ENCODE results near the gene FNDC5.

Gene FNDC5

DNA sequence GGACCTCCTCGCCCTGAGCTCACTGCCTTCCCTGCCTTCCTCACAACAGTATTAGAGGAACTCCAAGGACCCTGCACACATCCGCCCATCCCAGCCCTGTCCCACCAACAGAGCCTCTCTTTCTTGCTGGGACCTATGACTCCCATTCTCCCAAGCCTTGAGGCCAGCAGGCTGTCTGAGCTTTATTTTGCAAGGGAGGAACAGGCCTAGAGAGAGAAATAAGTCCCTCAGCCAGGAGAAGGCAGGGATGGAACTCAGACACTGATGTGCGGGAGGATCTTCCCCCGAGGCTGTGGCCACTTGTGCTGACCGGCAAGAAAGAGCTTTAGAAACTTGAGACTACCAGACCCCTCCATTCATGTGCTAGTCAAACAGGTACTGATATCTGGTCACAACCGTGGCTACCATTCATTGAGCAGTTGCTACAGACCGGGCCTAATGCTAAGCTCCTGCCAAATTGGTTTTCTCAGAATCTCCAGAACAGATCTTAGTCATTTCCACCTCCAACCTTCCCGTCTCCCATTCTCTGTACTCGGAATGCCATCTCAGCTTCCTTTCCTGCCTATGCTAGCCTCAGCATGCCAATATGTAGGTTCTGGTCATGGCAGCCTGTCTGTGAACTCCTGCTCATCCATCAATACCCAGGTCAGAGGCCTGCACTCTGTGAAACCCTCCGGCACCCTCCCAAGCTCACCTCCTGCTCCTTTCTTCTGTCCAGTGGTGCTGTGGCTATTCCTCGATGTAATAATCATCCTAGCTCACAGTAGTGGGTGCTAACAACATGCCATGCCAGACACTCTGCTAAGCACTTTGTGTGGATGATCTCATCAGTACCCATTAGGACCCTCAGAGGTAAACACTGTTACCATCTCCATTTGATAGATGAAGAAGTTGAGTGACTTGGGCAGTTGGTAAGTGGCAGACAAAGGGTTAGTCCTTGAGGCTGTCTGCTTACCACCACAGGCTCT lies 26.7 kb upstream of the FNDC5 start:
- no peak for DNase-seq

DNA sequence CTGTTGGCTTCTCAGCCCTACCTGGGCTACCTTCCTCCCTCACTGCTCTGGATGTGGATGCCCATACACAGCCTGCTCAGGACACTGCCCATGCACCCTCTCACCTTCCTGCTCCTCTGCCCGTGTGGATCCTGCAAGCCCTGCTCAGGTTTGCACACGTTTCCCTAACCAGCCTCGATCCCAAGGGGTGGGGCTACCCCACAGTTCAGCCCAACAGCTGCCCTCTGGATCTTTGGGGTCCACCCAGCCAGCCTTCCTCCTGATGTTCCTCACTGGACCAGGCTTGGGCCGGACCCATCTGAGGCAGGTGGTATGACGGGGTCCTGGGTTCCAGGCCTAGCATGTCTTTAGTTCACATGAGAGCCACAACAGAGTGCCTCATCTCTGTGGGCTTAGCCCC lies 25.7 kb upstream of the FNDC5 start:
- no peak for DNase-seq

DNA sequence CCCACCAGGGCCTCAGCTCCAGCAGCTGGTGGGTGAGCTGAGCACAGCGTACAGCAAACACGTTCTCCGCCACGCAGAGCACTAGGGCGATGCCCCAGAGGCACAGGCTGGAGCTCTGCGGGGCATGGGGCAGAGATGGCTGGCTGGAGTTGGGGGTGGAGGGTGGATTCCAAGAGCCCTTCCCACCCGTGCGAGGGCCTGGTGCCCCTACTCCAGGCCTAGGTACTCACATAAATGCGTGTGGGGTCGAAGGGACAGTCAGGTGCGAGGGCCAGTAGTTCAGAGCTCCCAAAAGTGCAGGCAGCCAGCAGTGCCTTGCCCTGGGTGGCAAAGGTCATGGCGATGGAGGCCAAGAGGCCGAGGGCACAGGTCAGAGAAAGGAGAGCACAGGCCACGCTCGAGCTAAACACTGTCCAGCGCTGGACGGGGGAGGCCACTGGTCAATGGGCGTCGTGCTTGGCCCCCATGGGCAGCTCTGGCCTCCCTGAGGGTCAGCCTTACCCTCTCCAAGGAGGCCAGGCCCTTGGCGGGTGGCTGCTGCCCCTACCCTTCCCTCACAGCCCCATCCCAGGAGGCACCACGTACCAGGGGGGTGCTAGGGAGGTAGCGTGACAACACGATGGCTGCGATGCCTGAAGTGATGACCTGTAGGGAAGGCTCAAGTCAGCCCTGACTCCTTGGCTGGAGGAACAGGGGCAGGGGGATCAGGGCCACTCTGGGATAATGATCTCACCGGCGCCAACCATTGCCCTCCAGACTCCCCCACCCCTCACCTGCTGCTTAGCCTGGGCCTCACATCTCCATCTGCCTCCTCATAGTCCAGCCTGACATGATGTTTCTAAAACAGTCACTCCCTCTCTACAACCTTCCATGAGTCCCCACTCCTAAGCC lies 24.9 kb upstream of the FNDC5 start:
- DNase-seq = no peak

DNA sequence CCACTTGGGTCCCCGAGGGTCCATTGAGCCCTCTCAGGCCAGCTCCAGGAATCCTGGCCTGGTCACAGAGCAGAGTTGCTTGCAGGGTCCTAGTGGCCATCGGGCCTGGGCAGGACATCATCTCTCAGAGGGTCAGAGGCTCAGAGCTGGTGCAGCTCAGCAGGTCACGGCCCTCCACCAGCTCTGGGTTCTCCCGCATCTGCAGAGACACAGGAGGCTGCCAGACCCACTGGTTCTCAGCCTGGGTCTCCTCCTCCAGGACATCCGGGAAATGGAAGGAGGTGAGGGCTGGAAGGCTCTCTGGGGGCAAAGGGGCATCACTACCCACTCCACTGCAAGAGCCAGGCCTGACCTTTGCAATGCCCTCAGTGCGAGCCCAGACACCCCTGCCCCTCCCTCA lies 24.0 kb upstream of the FNDC5 start:
- DNase-seq = no peak

DNA sequence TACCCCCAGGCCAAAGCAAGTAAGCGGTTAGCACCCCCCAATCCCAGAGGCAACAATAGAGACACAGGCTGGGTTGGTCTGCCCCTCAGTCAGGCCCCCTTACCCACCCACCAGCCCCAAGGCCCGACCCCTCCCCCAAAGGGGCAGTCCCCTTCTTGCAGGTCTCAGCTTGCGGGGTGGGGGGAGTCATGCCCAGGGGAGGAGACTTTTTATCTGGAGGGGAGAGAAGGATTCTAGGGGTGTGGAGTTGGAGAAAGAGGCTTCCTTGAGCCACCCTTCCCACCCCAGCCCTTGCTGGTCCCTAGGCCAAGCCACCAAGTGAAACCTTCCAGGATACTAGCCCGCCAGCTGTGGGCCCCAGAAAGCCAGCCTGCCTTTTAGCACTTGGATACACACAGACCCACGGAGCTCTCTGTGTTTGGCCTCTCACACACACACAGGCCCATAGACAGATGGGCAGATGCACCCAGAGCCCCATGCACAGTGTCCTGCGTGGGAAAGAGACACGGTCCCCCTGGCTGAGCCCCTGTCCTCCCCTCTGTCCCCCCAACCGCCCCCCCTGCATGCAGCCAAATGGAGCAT lies 23.4 kb upstream of the FNDC5 start:
- DNase-seq = no peak

DNA sequence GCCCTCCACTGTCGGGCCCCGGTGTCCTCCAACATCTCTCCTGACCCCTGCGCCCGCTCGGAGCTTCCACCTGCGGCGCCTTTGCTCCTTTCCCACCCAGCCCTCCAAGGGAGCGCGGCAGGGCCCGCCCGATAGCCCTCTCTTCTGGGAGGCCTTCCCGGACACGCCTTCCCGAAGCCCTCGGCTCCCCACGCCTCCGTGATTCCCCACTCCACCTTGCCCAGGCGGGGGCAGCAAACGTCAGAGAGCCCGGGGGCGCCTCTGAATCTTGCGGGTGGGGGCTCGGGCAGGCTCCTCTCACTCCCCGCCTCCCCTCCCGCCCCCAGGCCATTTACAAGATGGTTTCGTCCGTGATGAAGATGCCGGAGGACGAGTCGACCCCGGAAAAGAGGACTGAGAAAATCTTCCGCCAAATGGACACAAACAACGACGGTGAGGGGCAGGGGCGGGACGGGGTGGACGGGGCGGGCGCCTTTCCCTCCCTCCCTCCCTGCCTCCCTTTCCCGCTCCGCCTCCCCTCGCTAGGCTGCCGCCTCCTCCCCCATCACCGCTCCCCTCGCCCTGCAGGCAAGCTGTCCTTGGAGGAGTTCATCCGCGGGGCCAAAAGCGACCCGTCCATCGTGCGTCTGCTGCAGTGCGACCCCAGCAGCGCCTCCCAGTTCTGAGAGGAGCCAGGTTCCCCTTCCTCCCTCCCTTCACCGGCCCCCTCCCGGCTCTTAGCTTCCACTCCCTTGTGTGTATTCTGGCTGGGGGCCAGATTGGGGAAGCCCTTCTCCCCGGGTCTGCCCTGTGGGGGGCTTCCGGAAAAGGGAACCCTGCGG lies 22.7 kb upstream of the FNDC5 start:
- peak; percentile 78 for DNase-seq

DNA sequence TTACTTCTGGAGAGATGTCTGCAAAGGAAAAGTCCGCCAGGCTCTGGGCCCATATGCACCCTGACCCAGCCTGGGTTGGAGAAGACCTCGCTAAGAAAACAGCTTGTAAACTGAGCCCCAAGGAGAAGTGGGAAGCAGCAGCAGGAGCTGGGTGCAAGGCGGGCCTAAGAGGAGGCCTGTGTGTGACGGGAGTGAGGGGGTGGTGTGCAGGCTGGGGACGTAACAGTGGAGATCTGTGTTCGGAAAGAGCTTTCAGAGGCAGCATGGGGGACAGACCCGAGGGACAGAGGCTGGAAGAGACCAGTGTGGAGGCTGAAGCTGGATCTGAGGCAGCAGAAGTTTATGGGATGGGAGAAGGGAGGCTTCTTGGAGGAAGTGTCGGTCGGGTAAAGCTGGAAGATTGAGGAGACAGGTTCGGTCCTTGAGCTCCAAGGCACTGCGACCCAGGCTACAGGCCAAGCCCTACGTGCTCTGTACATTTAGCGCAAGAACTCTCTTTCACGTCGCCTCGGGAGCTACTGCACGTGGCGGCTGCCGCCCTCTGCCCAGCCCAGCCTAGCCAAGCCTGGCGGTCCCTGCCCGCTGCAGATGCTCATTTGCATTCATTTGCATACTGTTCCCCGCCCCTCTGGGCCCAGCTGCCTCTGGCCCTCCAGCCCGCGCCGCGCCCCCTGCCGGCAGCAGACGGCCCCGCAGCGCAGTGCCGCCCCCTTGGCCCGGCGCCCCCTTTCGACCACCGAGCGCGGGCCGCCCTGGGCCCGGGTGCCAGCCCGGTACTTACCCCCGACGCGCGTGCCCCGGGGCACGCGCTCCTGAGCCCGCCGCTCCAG lies 21.9 kb upstream of the FNDC5 start:
- no peak for DNase-seq

DNA sequence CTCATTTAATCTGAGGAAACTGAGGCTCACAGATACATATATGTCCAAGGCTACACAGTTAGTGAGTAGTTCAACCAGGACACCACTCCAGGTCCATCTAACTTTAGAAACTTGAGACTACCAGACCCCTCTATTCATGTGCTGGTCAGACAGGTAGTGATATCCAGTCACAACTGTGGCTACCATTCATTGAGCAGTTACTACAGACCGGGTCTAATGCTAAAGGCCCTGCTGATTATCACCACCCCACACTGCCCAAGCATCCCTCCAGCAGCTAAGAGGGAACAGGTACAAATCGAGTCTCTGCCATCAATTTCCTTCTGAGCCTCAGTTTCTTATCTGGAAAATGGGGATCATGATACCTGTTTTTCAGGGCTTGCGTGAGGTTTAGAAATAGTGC lies 20.9 kb upstream of the FNDC5 start:
- no peak for DNase-seq

DNA sequence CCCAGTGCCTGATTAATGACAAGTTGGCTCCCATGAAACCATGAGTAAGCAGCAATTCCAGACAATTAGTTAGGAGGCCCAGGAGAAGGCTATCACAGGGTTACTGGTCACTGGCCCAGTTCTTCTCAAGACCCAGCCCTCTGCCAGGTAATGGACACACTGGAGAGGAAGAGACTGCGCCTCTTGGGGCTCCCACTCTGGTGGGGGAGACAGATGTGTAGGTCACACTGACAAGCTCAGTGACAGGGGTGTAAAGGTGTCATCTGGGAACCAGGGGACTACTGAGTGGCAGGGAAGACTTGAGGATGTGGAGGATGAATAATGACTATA lies 20.5 kb upstream of the FNDC5 start:
- DNase-seq = no peak

DNA sequence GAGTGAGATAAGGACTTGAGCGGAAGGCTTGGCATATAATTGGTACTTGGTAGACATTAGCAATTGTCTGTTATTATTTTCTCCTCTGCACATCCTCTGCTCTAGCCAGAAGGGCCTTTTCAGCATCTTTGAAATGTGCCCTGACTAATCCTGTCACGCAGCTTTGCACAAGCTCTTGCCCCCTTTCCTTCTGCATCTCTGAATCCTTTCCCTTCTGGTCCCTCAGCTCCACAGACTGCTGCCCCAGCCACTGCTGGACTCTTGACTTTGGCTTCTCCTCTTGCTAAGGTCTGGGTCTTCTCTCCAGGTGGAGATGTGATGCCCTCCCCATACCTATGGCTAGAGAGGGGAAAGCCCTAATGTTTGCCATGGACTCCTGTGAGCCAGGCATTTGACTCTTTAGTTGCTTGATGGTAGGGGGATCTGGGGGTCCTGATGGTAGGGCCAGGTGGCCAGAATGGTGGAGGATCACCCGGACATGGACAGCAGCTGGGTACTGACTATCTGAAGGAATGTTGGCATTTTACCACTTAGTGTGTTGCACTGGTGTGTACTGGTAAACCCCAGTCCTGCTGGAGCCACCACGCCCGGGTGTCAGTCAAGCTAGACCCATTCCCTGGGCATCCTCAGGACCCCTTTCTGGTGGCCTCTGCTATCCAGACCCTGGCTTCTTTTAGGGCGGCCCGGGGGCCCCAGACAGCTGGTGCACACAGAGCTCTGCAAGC lies 20.0 kb upstream of the FNDC5 start:
- no peak for DNase-seq

DNA sequence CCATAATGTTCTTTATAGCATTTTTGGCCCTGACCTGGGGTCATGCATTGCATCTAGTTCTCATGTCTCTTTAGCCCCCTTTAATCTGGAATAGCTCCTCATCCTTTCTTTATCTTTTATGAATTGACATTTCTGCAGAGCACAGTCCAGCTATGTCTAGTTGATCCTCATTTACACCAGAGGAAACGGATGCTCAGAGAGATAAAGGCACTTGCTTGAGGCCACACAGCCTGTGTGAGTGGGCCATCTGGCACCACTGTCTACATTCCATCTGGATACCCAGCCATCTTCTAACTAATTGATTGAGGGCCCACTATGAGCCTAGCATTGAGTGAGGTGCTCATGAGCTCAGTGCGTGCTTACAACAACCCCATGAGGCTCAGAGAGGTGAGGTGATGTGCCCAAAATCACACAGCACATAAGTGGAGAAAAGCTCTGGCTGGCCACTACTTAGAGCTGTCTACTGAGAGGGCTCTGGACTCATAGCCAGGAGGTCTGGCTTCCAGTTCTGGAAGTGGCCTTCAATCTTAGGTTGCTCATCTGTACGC lies 19.1 kb upstream of the FNDC5 start:
- DNase-seq = no peak

DNA sequence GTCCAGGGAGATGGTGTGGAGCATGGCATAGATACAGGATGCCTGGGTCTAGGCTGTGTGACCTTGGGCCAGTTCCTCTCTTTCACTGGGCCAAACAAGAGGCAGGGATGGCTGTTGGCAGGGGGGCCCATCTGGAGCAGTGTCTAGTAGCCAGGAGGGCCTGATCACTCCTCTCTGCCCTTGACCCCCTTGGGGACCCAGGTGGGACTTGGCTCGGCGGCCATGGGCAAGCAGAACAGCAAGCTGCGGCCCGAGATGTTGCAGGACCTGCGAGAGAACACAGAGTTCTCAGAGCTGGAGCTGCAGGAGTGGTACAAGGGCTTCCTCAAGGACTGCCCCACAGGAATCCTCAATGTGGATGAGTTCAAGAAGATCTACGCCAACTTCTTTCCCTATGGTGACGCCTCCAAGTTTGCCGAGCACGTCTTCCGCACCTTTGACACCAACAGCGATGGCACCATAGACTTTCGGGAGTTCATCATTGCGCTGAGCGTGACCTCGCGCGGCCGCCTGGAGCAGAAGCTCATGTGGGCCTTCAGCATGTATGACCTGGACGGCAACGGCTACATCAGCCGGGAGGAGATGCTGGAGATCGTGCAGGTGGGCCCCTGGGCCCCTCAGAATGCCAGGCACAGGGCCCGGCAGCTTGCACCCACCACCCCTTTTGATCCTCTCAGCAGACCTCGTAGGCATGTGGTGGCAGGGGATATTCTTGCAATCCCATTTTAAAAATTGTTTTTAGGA lies 18.1 kb upstream of the FNDC5 start:
- no peak for DNase-seq

DNA sequence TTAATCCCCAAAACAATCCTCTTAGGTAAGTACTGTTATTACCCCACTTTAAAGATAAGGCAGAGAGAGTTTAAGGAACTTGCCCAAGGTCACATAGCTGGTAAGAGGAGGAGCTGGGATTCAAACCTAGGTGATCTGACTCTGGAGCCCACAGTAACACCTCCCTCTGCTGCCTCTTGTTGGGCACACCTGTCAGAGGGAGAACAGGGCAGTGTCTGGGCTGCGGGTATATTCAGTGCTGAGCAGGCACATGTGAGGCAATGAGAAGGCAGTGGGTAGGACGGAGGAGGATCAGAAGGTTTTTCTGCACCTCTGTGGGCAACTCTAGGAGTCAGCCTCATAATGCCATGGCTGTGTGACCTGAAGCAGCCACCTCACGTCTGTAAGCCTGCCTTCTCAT lies 17.4 kb upstream of the FNDC5 start:
- DNase-seq = no peak

DNA sequence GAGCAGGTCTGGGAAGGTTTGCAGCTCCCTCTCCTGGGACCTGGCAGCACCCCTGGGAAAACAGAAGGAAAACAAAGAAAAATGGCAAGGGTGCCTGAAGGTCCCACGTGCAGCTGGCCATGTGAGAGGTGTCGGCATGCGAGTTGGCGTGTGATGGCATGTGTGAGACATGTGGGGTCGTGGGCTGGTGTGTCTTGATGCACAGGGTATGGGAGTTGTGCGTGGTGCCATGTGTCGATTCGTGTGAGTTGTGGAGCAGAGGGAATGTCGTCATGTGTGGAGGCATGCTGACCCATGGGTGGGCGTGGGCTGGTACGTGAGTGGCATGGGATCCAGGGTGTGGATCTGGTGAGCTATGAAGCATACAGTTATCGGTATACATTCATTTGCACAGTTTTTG lies 16.9 kb upstream of the FNDC5 start:
- no peak for DNase-seq

DNA sequence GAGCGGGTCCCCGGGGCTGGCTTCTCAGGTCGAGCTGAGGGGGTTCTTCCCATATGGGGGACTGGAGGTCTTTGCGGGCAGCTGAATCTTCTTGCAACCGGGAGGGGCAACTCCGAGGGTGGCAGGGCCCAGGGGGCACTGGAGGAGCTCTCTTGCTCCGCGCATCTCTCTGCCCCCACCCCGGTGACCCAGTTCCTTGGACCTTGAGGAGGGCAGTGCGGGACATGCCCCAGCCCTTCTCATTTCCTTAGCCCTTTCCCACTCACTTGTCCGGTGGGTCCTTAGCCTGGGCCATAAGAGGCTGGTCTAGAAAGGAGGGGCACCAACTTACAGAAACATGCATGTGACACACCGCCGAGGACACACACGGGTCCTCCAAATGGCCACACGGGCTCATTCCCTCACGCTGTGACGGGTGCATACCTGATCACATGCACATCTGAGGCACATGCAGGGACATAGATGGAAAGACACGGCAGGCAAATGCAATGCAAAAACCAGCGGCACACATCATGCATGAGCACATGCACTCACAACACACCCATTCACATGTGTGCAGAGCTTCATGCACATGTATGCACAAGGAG lies 16.2 kb upstream of the FNDC5 start:
- DNase-seq = no peak

DNA sequence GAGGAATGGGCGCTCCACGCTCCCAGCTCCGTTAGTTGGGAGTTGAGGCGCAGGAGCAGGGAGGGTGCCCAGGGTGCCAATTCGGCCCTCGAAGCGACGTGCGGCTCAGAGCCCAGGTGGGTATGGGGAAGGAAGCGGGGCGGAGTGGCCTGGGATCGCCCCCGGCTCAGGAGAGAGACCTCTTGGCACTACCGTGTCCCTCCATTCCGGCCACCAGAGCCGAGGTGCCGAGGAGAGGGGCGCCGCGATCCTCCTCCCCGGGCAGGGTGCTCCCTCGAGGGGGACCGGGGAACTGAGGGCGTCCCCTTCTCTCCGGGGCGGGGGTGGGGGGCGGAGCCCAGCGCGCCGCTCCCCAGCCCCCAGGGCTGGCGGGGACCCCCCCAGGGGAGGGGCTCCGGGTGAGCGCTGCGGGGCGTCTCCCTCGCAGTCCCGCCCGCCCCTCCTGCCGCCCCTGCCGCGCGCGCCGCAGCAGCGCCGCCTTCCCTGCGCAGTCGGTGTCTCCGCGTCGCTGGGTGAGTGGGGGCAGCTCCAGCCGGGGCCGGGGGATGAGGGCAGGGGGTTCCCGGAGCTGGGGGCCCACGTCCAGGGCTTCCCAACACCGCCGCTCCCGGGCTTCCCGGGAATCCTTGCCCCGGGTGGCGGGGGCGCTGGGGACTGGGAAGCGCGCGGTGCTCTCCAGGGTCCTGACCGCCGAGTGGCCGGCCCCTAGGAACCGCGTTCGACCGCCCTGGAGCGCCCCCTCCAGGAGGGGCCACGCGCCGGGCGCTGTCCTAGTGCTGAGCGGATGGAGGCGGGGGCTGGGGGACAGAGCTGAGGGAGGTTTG lies 15.5 kb upstream of the FNDC5 start, which contains the start of gene HPCA:
Gene HPCA (plus strand): TSS at position 488 of the 824 bp plus-strand sequence. CDS start 2,408 bp downstream, outside the sequence.
- DNase-seq = peak; percentile 64

DNA sequence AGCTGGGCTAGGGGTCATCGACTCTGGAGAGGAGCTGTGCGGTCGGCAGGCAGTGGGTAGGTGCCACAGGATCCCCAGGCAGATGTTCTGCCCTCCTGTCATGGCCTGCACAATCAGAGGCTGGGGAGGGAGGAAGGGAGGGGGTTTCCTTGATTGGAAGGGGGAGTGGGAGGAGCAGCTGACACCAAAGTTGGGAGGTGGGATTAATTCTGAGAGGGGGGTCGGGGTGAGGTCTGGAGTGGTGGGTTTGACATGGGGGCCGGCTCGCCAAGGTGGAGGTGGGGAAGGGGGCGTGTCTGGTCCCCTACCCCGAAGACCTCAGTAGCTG lies 14.9 kb upstream of the FNDC5 start:
- no peak for DNase-seq

DNA sequence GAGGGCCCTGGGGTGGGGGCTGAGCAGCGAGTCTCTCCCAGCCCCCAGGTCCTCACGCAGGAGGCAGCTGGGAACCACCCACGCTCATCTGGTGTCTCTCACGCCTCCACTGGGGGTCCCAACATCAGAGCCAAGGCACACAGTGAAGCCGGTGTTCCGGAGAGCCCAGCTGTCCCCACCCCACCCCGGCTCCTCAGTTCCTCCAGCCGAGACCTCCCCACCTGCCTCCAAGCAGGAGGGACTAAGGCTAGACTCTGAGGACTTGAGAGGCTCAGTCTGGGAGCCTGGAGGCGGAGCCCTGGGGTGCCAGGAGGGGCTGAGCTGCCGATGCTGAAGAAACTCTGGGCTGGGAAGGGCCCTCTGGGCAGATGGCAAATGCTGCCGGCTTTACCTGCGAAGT lies 14.0 kb upstream of the FNDC5 start:
- peak; percentile 21 for DNase-seq

DNA sequence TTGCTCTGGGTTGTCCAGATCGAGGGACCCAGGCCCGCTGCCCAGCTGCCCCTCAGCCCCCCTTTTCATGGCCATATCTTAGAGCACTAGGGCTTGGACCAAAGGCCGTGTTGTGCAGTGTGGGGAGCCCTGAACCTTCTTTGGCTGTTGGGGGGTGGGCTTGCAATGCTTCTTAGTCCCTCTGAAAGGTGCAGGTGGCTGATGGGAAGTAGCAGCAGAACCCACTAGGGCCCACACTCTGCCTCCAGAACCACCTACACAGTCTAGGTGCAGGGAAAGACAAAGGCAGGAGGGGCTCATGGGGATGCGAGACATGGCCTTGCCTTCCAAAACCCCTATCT lies 13.3 kb upstream of the FNDC5 start:
- no peak for DNase-seq

Data from left hindlimb (tissue), 1 donor.